SU-DHL-6 (cell line): ENCODE measurements around the gene CPVL.

Experiments
- EZH2phosphoT487 ChIP-seq: fragments of 200-600 bp; sonication (generic), shearing (Covaris generic); conservative IDR thresholded peaks from 2 replicates; pipeline ENCODE4 v1.6.1; 2018; ENCODE audit warnings: mild to moderate bottlenecking, antibody characterized with exemption, low read length, moderate library complexity, mixed read lengths
- TF ChIP-seq, protein P1 (sequence below): fragments of 200-600 bp; sonication (generic); IDR thresholded peaks from one replicate; pipeline ENCODE4 v1.5.1; 2017; ENCODE audit warnings: antibody characterized with exemption, mild to moderate bottlenecking, low read length, moderate library complexity; ENCODE audit not compliant: insufficient read depth, poor library complexity, severe bottlenecking

DNA sequence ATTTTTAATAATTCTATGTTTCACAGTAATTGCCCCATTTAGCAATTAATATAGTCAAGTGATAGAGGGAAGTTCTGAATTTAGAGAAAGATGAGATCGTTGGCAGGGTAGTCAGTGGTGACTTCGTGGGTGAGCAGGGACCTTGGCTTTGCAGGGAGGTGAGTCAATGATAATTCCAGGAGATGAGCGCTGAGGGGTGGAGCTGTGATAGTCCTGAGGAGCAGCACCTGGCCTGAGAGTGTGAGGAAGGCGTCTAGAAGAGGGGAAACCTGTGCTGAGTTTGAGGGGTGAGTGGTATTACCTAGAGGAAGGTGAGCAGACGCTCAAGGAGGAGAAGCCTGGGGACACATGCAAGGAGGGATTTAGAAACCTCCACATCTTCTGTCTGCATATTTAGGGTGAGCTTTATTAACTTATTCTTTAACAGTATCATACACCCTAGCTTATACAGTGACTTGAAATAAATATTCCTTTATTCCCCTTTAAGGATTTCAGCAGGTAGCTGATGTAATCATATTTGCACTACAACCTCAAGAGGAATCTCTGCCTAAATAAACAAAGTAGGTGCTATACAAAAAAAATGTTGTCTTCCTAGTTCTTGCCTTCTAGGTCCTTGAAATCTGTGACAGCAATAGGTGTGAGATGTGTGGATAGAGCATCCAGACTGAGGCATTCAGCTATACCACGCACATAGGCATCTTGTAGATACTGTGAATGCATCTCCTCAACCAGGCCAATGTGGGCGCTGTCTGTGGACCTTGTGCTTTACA is 186.1 kb downstream of the CPVL start:
- TF ChIP-seq, protein P1, sequence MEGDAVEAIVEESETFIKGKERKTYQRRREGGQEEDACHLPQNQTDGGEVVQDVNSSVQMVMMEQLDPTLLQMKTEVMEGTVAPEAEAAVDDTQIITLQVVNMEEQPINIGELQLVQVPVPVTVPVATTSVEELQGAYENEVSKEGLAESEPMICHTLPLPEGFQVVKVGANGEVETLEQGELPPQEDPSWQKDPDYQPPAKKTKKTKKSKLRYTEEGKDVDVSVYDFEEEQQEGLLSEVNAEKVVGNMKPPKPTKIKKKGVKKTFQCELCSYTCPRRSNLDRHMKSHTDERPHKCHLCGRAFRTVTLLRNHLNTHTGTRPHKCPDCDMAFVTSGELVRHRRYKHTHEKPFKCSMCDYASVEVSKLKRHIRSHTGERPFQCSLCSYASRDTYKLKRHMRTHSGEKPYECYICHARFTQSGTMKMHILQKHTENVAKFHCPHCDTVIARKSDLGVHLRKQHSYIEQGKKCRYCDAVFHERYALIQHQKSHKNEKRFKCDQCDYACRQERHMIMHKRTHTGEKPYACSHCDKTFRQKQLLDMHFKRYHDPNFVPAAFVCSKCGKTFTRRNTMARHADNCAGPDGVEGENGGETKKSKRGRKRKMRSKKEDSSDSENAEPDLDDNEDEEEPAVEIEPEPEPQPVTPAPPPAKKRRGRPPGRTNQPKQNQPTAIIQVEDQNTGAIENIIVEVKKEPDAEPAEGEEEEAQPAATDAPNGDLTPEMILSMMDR: no peak
- no peak for TF ChIP-seq EZH2phosphoT487
